ENCODE results near the gene TLCD3B. TPM values are rescaled to one million over a fixed set of nuclear protein-coding genes. Genes with fewer than 3 reads are reported as not detected.

TLCD3B gene, protein sequence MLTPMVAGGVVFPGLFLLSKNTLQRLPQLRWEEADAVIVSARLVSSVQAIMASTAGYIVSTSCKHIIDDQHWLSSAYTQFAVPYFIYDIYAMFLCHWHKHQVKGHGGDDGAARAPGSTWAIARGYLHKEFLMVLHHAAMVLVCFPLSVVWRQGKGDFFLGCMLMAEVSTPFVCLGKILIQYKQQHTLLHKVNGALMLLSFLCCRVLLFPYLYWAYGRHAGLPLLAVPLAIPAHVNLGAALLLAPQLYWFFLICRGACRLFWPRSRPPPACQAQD
- 0.12 TPM in 1 of 2 replicates, not detected in the other for total RNA-seq

DNA sequence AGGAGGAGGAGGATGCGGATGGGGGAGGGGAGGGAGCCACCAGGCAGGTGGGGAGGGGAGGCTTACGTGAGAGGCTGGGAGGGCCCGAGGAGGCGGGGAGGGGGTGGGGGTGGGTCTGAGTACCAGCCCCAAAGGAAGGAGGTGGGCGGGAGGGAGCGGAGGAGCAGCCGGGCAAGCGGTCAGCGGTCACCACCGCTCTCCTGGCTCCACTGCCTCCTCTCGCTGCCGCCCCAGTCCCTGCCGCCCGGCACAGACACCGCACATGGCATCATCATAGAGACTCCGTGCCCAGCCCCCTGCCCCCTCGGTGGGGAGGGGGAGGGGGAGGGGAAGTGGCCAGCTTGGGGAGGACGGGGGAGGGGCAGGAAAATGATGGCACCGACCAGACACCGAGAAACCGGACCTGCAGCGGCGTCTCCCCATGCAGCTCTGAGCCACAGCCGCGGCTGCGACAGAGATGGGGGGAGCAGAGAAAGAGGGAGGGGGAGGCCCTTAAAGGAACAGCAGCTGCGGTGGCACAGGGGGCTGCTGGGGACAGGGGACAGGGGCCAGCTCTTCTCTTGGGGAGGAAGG lies at the start of gene TLCD3B:
TSS of gene TLCD3B (minus strand) at position 431 of the 573 bp plus-strand sequence. CDS start 744 bp downstream, outside the sequence.

DNA sequence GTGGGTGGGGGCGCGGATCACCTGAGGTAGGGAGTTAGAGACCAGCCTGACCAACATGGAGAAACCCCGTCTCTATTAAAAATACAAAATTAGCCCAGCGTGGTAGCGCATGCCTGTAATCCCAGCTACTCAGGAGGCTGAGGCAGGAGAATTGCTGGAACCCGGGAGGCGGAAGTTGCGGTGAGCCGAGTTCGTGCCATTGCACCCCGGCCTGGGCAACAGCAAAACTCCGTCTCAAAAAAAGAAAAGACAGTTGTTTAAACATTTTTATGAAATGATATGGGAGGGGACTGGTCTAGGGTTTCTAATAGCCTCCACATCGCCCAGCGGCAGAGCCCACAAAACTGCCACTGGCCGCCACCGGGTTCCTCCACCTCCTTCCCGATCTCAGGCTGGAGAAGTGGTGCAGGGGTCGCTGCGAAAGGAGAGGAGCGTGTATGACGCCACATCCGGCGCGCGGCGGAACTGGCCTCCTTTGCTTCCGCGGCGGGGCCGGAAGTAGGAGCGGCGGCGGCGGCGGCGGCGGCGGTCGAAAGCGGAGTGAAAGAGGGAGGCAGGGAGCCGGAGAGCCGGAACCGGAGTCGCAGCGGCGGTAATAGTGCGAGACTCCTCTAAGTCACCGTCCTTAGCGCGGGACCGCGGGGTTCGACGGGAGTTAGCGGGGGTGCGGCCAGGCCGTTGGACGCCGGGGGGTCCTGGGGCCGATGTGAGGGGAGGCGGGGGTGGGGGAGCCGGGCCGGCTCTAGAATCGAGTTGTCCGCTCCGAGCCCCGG lies 44.6 kb upstream of the TLCD3B start, which contains the start of gene PPP4C:
TSS of gene PPP4C (plus strand) at position 492 of the 773 bp plus-strand sequence. CDS start 384 bp downstream, outside the sequence.

DNA sequence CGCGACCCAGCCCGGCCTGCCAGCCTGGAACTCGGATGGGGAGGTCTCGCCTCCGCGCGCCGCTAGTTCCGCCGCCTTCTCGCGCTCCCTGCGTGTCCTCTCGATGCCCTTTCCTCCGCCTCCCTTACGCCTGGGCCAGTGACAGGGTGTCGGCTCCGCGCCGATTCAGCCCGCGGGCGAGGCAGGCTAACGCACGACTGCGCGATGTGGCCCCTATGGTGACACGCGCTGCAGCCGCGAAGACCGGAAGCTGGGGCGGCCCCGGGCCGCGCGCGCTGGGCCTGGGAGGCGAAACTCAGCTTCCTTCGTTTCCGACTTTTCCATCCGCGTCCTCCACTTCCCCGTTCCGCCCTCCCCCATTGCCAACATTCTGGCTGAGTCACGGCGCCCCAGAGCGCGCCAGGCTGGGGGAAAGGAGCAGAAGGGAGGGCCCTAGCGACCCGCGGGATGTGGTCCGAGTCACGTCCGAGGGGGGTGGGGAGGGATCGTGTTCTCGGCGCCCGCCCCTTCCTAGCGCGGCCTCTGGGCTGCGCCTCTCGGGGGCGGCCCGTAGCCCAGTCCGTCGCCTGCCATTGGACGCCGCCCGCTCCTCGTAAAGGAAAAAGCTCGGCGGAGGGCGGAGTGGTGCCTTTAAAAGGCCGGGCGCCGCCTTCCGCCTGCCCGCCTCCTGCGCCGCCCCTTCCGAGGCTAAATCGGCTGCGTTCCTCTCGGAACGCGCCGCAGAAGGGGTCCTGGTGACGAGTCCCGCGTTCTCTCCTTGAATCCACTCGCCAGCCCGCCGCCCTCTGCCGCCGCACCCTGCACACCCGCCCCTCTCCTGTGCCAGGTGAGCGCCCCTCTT lies 34.3 kb upstream of the TLCD3B start, which contains the start of gene ALDOA:
TSS of gene ALDOA (plus strand) at position 659 of the 841 bp plus-strand sequence. CDS start 1,138 bp downstream, outside the sequence.

DNA sequence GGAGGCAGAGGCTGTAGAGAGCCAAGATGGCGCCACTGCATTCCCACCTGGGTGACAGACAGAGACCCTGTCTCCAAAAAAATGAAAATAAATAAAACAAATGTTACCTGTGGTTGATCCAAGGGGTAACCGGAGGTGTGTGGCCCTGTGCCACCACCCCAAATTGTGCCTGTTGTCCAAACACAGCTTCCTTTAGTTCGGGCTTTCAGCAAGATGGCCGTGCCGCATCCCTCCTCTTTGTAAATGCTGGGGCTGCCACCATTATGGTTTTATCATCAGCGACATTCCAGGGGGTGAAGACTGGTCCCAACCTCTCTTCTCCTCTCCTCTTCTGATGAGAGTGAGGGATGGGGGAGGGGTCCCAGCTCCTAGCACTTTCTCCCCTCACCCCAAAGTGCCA lies 8.2 kb downstream of the TLCD3B start, which contains the start of gene C16orf92:
TSS of gene C16orf92 (plus strand) at position 312 of the 400 bp plus-strand sequence. CDS start 143 bp downstream, outside the sequence.

DNA sequence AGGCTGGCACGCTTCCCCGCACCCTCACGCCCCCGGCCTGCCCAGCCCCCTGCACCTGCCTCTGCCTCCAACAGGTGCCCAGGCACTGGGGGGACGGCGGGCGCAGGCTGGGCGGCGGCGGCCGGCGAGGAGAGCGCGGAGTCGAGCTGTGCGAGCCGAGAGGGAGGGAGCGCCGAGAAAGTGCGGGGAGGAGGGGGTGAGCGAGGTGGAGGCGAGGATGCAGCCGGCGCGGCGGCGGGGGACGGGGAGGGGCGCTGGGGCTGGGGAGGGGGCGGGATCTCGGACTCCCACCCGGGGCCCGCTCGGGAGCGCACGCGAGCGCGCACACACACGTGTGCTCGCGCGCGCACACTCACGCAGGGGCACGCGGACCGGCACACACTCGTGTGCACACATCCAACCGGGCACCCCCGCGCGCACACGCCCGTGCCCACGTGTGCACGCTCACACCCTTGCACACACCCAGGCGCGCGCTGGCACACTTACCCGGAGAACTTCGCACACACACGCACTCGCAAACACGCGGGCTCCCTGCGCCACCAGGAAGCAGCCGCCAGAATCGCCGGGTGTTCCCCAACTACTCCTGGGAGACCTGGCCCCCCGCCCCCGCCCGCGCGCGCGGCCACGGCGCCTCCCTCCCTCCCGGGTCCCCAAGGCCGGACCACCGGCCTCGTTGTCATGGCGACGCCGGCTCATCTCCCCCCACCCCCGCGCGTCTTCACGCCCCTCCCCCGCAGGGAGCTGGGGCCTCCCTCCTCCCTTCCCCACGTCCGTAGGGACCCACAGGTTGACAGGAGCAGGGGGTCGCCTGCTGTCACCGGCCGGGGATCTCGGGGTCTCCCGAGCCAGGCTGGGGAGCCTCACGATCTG lies 20.0 kb downstream of the TLCD3B start, which contains the start of gene DOC2A:
TSS of gene DOC2A (minus strand) at position 184 of the 870 bp plus-strand sequence. CDS start 805 bp downstream, outside the sequence.

DNA sequence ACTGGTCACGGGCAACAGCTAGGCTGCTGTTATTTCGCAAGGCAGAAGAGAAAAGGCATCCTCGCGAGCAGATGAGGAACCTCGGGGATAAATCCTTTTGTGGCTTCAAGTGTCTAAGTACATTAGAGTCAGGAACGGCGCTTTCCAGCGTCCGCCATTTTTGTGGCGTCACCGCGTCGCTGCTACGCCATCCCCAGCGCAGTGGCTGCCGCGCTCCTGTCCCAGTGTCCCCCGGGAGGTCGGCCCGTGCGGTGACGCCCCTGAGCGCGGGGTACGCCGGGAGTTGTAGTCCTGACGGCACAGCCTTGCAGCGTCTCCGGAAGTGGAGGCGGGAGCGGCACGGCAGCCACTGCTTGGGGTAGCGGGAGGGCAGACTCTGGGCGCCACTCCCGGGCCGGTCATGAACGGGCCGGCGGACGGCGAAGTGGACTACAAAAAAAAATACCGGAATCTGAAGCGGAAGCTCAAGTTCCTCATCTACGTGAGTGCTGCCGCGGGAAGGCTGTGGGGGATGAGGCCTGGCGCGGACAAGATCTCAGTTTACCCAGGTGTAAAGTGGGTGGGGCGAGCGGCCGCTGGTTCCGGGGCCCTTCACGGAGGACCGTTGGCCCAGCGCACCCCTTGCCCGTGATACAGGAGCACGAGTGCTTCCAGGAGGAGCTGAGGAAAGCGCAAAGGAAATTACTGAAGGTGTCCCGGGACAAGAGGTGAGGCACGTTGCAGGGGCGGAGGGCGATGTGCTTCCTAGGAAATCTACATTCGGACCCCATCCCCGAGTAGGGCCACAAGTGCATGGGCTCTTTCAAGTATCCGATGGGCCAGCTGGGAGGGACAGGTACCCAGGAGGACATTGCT lies 34.9 kb downstream of the TLCD3B start, which contains the start of gene INO80E:
TSS of gene INO80E (plus strand) at position 331 of the 855 bp plus-strand sequence. CDS start at position 401, 70 bp downstream.

DNA sequence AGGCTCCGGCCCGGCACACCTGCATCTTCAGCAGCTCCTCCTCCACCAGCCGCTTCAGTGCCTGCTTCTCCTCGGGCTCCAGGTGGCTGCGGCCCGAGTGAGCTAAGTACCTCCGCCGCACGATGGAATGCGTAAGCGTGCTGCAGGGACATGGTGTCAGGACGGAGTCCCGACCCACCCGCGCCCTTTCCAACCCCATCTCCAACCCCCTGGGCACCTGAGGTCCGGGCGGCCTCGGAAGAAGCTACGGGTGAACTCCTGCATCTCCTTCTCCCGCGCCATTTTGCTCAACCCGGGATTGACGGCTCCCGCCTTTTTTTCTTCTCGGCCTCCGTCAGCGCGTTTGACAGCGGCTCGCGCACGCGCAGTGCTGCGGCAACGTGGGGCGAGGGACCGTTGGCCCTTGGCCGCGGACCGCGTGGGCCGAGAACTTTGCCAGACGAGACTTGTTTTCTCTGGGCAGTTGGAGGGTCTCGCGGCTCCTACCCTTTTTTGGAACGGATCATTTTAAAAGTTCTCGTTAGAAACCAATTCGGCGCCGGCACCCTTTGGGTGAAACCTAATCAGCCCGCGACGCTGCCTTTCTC lies 35.7 kb downstream of the TLCD3B start, which contains the start of gene HIRIP3:
TSS of gene HIRIP3 (minus strand) at position 294 of the 587 bp plus-strand sequence. CDS start at position 282, 12 bp downstream.

Other genes starting within 250 kb of the TLCD3B start
- 8.4 and 8.8 TPM in 2 replicates for gene KIF22, start 240.5 kb downstream of the TLCD3B start, total RNA-seq
- gene MAZ, start 224.7 kb downstream of the TLCD3B start, total RNA-seq, result 145 and 209 TPM in 2 replicates
- 5.2 and 6.5 TPM in 2 replicates for gene PRRT2, start 219.1 kb downstream of the TLCD3B start, total RNA-seq
- 21.1 TPM in 2 replicates for gene PAGR1, start 215.1 kb downstream of the TLCD3B start, total RNA-seq
- 392 and 503 TPM in 2 replicates for gene MVP, start 210.8 kb downstream of the TLCD3B start, total RNA-seq
- 108 and 112 TPM in 2 replicates for gene CDIPT, start 168.0 kb downstream of the TLCD3B start, total RNA-seq
- gene SEZ6L2, start 131.7 kb downstream of the TLCD3B start, total RNA-seq, result 0.85 and 1.1 TPM in 2 replicates
- 1.5 and 2.1 TPM in 2 replicates for gene ASPHD1, start 130.8 kb downstream of the TLCD3B start, total RNA-seq
- 11.9 and 13.3 TPM in 2 replicates for gene KCTD13, start 105.0 kb downstream of the TLCD3B start, total RNA-seq
- 76.1 and 95.6 TPM in 2 replicates for gene TMEM219, start 69.2 kb downstream of the TLCD3B start, total RNA-seq
- gene TAOK2, start 57.4 kb downstream of the TLCD3B start, total RNA-seq, result 61.0 and 61.7 TPM in 2 replicates
- gene HIRIP3, start 35.7 kb downstream of the TLCD3B start, total RNA-seq, result 3.7 and 7.4 TPM in 2 replicates
- 22.2 and 42.6 TPM in 2 replicates for gene INO80E, start 35.0 kb downstream of the TLCD3B start, total RNA-seq
- not detected in 2 replicates for gene DOC2A, start 20.2 kb downstream of the TLCD3B start, total RNA-seq
- not detected in 2 replicates for gene C16orf92, start 8.1 kb downstream of the TLCD3B start, total RNA-seq
- gene ALDOA, start 34.5 kb upstream of the TLCD3B start, total RNA-seq, result 648 and 853 TPM in 2 replicates
- gene PPP4C, start 44.7 kb upstream of the TLCD3B start, total RNA-seq, result 163 and 189 TPM in 2 replicates
- 0.32 and 0.36 TPM in 2 replicates for gene TBX6, start 60.7 kb upstream of the TLCD3B start, total RNA-seq
- 25.8 and 26.2 TPM in 2 replicates for gene YPEL3, start 64.9 kb upstream of the TLCD3B start, total RNA-seq
- gene GDPD3, start 82.3 kb upstream of the TLCD3B start, total RNA-seq, result 0.73 and 0.81 TPM in 2 replicates
- 44.9 and 57.8 TPM in 2 replicates for gene MAPK3, start 91.9 kb upstream of the TLCD3B start, total RNA-seq
- gene CORO1A, start 152.3 kb upstream of the TLCD3B start, total RNA-seq, result 0.49 and 0.73 TPM in 2 replicates
- 26.1 and 65.0 TPM in 2 replicates for gene BOLA2B, start 162.4 kb upstream of the TLCD3B start, total RNA-seq
- 15.9 and 17.8 TPM in 2 replicates for gene SLX1A, start 162.6 kb upstream of the TLCD3B start, total RNA-seq
- 3.7 and 3.8 TPM in 2 replicates for gene SULT1A3, start 168.0 kb upstream of the TLCD3B start, total RNA-seq
- 0.65 TPM in 1 of 2 replicates, not detected in the other for gene NPIPB13, start 217.2 kb upstream of the TLCD3B start, total RNA-seq